NB4 (cell line): Measurements from ENCODE around the gene CNNM1.

Experiments used
- DNase-seq: peaks from one replicate; pipeline ENCODE4 v3.0.0; 2010; ENCODE audit warnings: low read depth
- H3K4me3 ChIP-seq: one replicate; pipeline ENCODE4 v1.5.1; 2011; ENCODE audit warnings: mild to moderate bottlenecking, low read depth, low read length, moderate library complexity
- CTCF ChIP-seq: IDR thresholded peaks from one replicate; pipeline ENCODE4 v1.5.1; 2012; ENCODE audit warnings: low read depth, low read length
- MAX ChIP-seq: IDR thresholded peaks from 2 replicates; pipeline ENCODE4 v1.6.1; 2011; ENCODE audit warnings: low read depth, low read length
- MYC ChIP-seq: IDR thresholded peaks from 2 replicates; pipeline ENCODE4 v1.6.1; 2011; ENCODE audit warnings: low read depth, low read length
- POLR2A ChIP-seq: IDR thresholded peaks from 2 replicates; pipeline ENCODE4 v1.6.1; 2011; ENCODE audit warnings: mild to moderate bottlenecking; ENCODE audit not compliant: insufficient read length; ENCODE audit errors: extremely low read depth

The CNNM1 gene

GRCh38 chr10:99370993-99371392, 41.8 kb downstream of the CNNM1 start:
- no peak overlapping the region for H3K4me3 ChIP-seq
- peak; percentile 38 for DNase-seq
- TF ChIP-seq CTCF: peak; percentile 35
- TF ChIP-seq MAX: no peak

GRCh38 chr10:99372546-99373271, 43.6 kb downstream of the CNNM1 start:
- DNase-seq: no peak
- no peak overlapping the region for H3K4me3 ChIP-seq
- TF ChIP-seq CTCF: no peak
- no peak for TF ChIP-seq MYC
- no peak for TF ChIP-seq POLR2A
- no peak for TF ChIP-seq MAX

- DNase-seq: no peak
- H3K4me3 ChIP-seq: no peak overlapping the region
- no peak for TF ChIP-seq MYC
- TF ChIP-seq POLR2A: no peak
- TF ChIP-seq CTCF: no peak
- no peak for TF ChIP-seq MAX
Measured at GRCh38 chr10:99374526-99374925, 45.4 kb downstream of the CNNM1 start.

DNA sequence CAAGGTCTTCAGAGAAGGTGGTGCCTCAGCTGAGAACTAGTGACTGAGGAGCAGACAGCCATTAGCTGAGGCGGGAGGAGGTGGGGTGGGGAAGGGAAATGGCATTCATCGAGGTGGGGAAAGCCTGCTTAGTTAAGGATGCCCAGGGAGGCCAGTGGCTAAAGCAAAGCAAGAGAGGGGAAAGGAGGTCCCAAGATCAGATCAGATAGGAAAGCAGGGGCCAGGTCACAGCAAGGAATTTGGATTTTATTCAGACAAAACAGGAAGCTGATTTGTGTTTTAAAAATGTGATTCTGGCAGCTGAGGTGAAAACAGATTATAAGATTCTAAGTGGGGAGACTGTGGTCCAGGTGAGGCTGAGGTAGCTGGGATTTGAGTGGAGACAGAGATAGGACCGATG, 45.8 kb downstream of the CNNM1 start:
- TF ChIP-seq POLR2A (no peak), MYC (no peak), MAX (no peak), CTCF (no peak)
- no peak for DNase-seq
- no peak overlapping the region for H3K4me3 ChIP-seq

GRCh38 chr10:99375426-99375825, 46.3 kb downstream of the CNNM1 start:
- TF ChIP-seq CTCF: no peak
- no peak for TF ChIP-seq POLR2A
- no peak for TF ChIP-seq MYC
- no peak for DNase-seq

DNA sequence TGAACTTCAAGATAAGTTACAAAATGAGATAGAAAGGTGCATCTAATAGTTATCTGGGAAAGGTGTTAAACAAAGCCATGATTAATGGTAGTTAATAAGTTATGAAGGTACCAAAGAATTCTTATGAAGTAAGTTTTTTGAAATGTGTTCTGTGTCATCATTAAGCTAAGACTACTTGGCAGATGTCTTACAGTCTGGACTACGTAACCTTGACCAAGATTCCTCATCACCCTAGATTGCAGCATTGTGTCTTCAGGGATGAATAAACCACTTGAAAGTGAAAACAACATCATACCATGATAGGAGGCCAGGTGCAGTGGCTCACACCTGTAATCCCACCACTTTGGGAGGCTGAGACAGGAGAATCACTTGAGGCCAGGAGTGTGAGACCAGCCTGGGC, 53.0 kb downstream of the CNNM1 start:
- TF ChIP-seq MAX (no peak), MYC (no peak), POLR2A (no peak), CTCF (no peak)
- DNase-seq: no peak

More at GRCh38 chr10:99375426-99375825, 46.3 kb downstream of the CNNM1 start:
- H3K4me3 ChIP-seq: no peak overlapping the region

More for the DNA sequence above, 53.0 kb downstream of the CNNM1 start:
- no peak overlapping the region for H3K4me3 ChIP-seq
